ENCODE data around the gene TIMM23.
"Not testable (repeated sequence)": the region's sequence is repeated elsewhere in the genome, so short reads cannot be mapped to it uniquely, and the experiment has no call there.

TIMM23 gene

DNA sequence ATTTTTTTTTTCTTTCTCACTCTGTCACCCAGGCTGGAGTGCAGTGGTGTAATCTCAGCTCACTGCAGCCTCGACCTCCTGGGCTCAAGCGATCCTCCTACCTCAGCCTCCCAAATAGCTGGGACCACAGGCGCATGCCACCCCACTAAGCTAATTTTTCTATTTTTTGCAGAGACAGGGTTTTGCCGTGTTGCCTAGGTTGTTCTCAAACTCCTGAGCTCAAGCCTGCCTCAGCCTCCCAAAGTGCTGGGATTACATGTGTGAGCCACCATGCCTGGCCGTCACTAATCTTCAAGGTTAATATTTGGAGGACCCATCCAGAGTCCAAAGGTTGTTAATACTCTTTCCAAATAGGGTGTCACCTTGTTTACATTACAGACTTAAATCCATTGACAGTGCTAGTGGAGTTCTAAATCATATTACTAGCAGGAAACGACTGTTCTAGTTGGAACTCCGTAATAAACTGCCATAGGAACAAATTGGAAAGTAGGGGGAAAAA, 29.9 kb downstream of the TIMM23 start:
- H3K27me3 ChIP-seq (ENCODE audit: insufficient read depth, low read length); H3K4me1 ChIP-seq (ENCODE audit: insufficient read depth, low read length); H3K9me3 ChIP-seq (ENCODE audit: low read length); H3K4me3 ChIP-seq (ENCODE audit: low read length); H2AFZ ChIP-seq (ENCODE audit: low read depth, low read length): not testable (repeated sequence)
- peaks cover 76% of the 10 kb centered on the region for H3K36me3 ChIP-seq (ENCODE audit: insufficient read depth, low read length)

- no peaks in the 10 kb centered on the region for H3K27me3 ChIP-seq (ENCODE audit: insufficient read depth, low read length)
- no peaks in the 10 kb centered on the region for H3K4me1 ChIP-seq (ENCODE audit: insufficient read depth, low read length)
- no peak overlapping the region for H3K4me3 ChIP-seq (ENCODE audit: low read length)
- peaks cover 75% of the 10 kb centered on the region for H3K36me3 ChIP-seq (ENCODE audit: insufficient read depth, low read length)
- H3K9me3 ChIP-seq (ENCODE audit: low read length), result peaks cover 2% of the 10 kb centered on the region
- H2AFZ ChIP-seq (ENCODE audit: low read depth, low read length), result no peak overlapping the region
These were observed 30.8 kb downstream of the TIMM23 start for GRCh38 chr10:46002916-46003693.

GRCh38 chr10:46004963-46005362, 32.7 kb downstream of the TIMM23 start:
- Histone ChIP-seq H3K4me3 (ENCODE audit: low read length) (no peak overlapping the region), H3K27me3 (ENCODE audit: insufficient read depth, low read length) (no peaks in the 10 kb centered on the region), H2AFZ (ENCODE audit: low read depth, low read length) (no peak overlapping the region), H3K9me3 (ENCODE audit: low read length) (peaks cover 2% of the 10 kb centered on the region), H3K36me3 (ENCODE audit: insufficient read depth, low read length) (peaks cover 86% of the 10 kb centered on the region), H3K4me1 (ENCODE audit: insufficient read depth, low read length) (no peaks in the 10 kb centered on the region)

GRCh38 chr10:46005383-46005782, 33.1 kb downstream of the TIMM23 start:
- peaks cover 87% of the 10 kb centered on the region for H3K36me3 ChIP-seq (ENCODE audit: insufficient read depth, low read length)
- no peak overlapping the region for H3K4me3 ChIP-seq (ENCODE audit: low read length)
- no peaks in the 10 kb centered on the region for H3K4me1 ChIP-seq (ENCODE audit: insufficient read depth, low read length)
- no peak overlapping the region for H2AFZ ChIP-seq (ENCODE audit: low read depth, low read length)
- H3K9me3 ChIP-seq (ENCODE audit: low read length), result peaks cover 2% of the 10 kb centered on the region
- no peaks in the 10 kb centered on the region for H3K27me3 ChIP-seq (ENCODE audit: insufficient read depth, low read length)

DNA sequence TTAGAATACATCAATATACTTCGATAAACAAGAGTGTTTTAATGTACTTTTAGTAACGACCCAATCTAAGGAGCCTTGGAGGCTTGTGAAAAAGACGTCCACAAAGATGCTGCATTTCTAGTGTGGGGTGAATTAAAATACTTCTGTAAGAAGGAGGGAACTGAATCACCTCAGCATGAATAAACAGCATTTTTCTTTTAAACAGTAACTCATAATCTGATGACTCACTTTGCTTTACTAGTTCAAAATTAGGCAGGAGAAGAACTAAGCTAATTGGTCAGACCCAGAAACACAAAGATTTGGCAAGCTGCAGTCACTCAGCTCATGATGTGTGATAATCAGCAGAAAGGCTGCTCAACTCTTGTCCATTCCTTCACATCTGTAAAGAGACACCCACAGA, 33.9 kb downstream of the TIMM23 start:
- no peak overlapping the region for H3K4me3 ChIP-seq (ENCODE audit: low read length)
- no peak overlapping the region for H2AFZ ChIP-seq (ENCODE audit: low read depth, low read length)
- no peaks in the 10 kb centered on the region for H3K4me1 ChIP-seq (ENCODE audit: insufficient read depth, low read length)
- peaks cover 86% of the 10 kb centered on the region for H3K36me3 ChIP-seq (ENCODE audit: insufficient read depth, low read length)
- H3K9me3 ChIP-seq (ENCODE audit: low read length), result peaks cover 2% of the 10 kb centered on the region
- H3K27me3 ChIP-seq (ENCODE audit: insufficient read depth, low read length), result no peaks in the 10 kb centered on the region

- Histone ChIP-seq H3K9me3 (ENCODE audit: low read length) (no peaks in the 10 kb centered on the region), H3K27me3 (ENCODE audit: insufficient read depth, low read length) (no peaks in the 10 kb centered on the region), H3K4me1 (ENCODE audit: insufficient read depth, low read length) (no peaks in the 10 kb centered on the region), H3K36me3 (ENCODE audit: insufficient read depth, low read length) (peaks cover 67% of the 10 kb centered on the region), H2AFZ (ENCODE audit: low read depth, low read length) (no peak overlapping the region), H3K4me3 (ENCODE audit: low read length) (no peak overlapping the region)
These were observed 40.5 kb downstream of the TIMM23 start for GRCh38 chr10:46012746-46013145.

GRCh38 chr10:46014206-46014605, 41.9 kb downstream of the TIMM23 start:
- no peaks in the 10 kb centered on the region for H3K9me3 ChIP-seq (ENCODE audit: low read length)
- peaks cover 54% of the 10 kb centered on the region for H3K36me3 ChIP-seq (ENCODE audit: insufficient read depth, low read length)

DNA sequence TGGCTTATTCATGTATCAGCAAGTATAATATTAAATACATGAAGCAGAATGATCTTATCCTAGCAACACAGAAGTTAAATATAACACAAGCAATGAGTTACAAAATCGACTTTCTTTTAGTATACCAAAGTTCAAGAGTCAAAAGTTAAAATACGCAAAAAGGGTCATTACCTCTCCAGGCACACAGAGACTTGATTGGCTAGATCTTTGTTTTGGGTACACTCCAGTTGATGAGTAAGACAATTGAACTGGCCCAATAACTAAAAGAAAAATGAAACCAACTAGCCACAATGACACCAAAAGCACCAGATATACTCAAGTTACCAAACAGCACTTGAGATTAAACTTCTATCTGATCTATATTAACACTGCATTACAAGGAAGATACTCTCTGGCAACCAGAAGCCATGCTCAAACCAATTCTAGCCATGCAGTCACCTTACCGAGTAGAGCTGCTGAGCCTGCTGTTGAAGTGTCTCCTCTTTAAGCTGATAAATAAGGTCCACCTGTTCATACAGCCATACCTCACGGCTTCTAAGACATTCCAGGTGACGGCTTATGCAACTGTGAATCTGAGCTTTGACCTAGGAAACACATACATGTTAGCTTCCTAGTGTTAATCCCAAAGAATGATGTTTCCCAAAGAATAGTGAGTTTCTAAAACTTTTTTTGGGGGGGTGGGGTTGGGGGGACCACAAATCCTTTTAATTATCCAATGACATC, 42.6 kb downstream of the TIMM23 start:
- Histone ChIP-seq H3K4me1 (ENCODE audit: insufficient read depth, low read length) (peaks cover 2% of the 10 kb centered on the region), H2AFZ (ENCODE audit: low read depth, low read length) (no peak overlapping the region), H3K9me3 (ENCODE audit: low read length) (no peaks in the 10 kb centered on the region), H3K27me3 (ENCODE audit: insufficient read depth, low read length) (no peaks in the 10 kb centered on the region), H3K36me3 (ENCODE audit: insufficient read depth, low read length) (peaks cover 48% of the 10 kb centered on the region), H3K4me3 (ENCODE audit: low read length) (no peak overlapping the region)

More at GRCh38 chr10:46014206-46014605, 41.9 kb downstream of the TIMM23 start:
- Histone ChIP-seq H3K4me3 (ENCODE audit: low read length) (no peak overlapping the region), H3K4me1 (ENCODE audit: insufficient read depth, low read length) (no peaks in the 10 kb centered on the region), H2AFZ (ENCODE audit: low read depth, low read length) (no peak overlapping the region), H3K27me3 (ENCODE audit: insufficient read depth, low read length) (no peaks in the 10 kb centered on the region)

GRCh38 chr10:46016190-46016589, 43.9 kb downstream of the TIMM23 start:
- H3K9me3 ChIP-seq (ENCODE audit: low read length), result no peaks in the 10 kb centered on the region
- H2AFZ ChIP-seq (ENCODE audit: low read depth, low read length), result no peak overlapping the region
- H3K4me1 ChIP-seq (ENCODE audit: insufficient read depth, low read length), result peaks cover 3% of the 10 kb centered on the region
- no peak overlapping the region for H3K4me3 ChIP-seq (ENCODE audit: low read length)
- H3K36me3 ChIP-seq (ENCODE audit: insufficient read depth, low read length), result peaks cover 38% of the 10 kb centered on the region
- H3K27me3 ChIP-seq (ENCODE audit: insufficient read depth, low read length), result no peaks in the 10 kb centered on the region

- peaks cover 3% of the 10 kb centered on the region for H3K4me1 ChIP-seq (ENCODE audit: insufficient read depth, low read length)
- no peak overlapping the region for H2AFZ ChIP-seq (ENCODE audit: low read depth, low read length)
- no peaks in the 10 kb centered on the region for H3K27me3 ChIP-seq (ENCODE audit: insufficient read depth, low read length)
- H3K4me3 ChIP-seq (ENCODE audit: low read length), result no peak overlapping the region
- H3K36me3 ChIP-seq (ENCODE audit: insufficient read depth, low read length), result peaks cover 33% of the 10 kb centered on the region
- H3K9me3 ChIP-seq (ENCODE audit: low read length), result no peaks in the 10 kb centered on the region
These were observed 44.5 kb downstream of the TIMM23 start for GRCh38 chr10:46016811-46017210.

- Histone ChIP-seq H3K27me3 (ENCODE audit: insufficient read depth, low read length) (no peaks in the 10 kb centered on the region), H3K4me1 (ENCODE audit: insufficient read depth, low read length) (peaks cover 3% of the 10 kb centered on the region), H3K9me3 (ENCODE audit: low read length) (no peaks in the 10 kb centered on the region), H3K4me3 (ENCODE audit: low read length) (no peak overlapping the region), H2AFZ (ENCODE audit: low read depth, low read length) (no peak overlapping the region), H3K36me3 (ENCODE audit: insufficient read depth, low read length) (peaks cover 27% of the 10 kb centered on the region)
These were observed 45.4 kb downstream of the TIMM23 start for GRCh38 chr10:46017733-46018132.

GRCh38 chr10:46018453-46019176, 46.3 kb downstream of the TIMM23 start:
- Histone ChIP-seq H2AFZ (ENCODE audit: low read depth, low read length) (no peak overlapping the region), H3K27me3 (ENCODE audit: insufficient read depth, low read length) (no peaks in the 10 kb centered on the region), H3K36me3 (ENCODE audit: insufficient read depth, low read length) (peaks cover 19% of the 10 kb centered on the region), H3K4me1 (ENCODE audit: insufficient read depth, low read length) (peaks cover 4% of the 10 kb centered on the region), H3K4me3 (ENCODE audit: low read length) (no peak overlapping the region), H3K9me3 (ENCODE audit: low read length) (no peaks in the 10 kb centered on the region)

DNA sequence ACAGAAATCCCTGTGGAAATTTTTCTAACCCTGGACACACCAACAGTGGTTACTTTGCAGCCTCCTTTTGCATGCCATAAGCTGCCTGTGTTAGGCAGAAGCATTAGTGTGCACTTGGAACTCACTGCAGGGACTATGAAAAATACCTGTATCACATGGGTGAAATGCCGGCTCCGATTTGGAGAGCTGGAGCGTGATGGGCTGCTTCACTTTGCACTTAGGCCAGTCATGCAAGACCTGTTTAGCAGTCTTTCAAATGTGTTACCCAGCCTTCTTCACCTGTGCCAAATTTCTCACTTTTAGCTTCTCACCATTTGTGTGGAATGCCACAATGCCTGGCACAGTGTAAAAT, 46.9 kb downstream of the TIMM23 start:
- no peaks in the 10 kb centered on the region for H3K9me3 ChIP-seq (ENCODE audit: low read length)
- peaks cover 19% of the 10 kb centered on the region for H3K36me3 ChIP-seq (ENCODE audit: insufficient read depth, low read length)
- H3K4me1 ChIP-seq (ENCODE audit: insufficient read depth, low read length), result peaks cover 8% of the 10 kb centered on the region
- H2AFZ ChIP-seq (ENCODE audit: low read depth, low read length), result no peak overlapping the region
- H3K4me3 ChIP-seq (ENCODE audit: low read length), result no peak overlapping the region
- H3K27me3 ChIP-seq (ENCODE audit: insufficient read depth, low read length), result no peaks in the 10 kb centered on the region

All from neuron (in vitro differentiated cells).